ENCODE data around the gene HJURP.

The HJURP gene

GRCh38 chr2:233795735-233796171 is 58.6 kb downstream of the HJURP start:
- no peak for DNase-seq (ENCODE audit: extremely low read depth, insufficient read length)
- TF ChIP-seq, protein P1, sequence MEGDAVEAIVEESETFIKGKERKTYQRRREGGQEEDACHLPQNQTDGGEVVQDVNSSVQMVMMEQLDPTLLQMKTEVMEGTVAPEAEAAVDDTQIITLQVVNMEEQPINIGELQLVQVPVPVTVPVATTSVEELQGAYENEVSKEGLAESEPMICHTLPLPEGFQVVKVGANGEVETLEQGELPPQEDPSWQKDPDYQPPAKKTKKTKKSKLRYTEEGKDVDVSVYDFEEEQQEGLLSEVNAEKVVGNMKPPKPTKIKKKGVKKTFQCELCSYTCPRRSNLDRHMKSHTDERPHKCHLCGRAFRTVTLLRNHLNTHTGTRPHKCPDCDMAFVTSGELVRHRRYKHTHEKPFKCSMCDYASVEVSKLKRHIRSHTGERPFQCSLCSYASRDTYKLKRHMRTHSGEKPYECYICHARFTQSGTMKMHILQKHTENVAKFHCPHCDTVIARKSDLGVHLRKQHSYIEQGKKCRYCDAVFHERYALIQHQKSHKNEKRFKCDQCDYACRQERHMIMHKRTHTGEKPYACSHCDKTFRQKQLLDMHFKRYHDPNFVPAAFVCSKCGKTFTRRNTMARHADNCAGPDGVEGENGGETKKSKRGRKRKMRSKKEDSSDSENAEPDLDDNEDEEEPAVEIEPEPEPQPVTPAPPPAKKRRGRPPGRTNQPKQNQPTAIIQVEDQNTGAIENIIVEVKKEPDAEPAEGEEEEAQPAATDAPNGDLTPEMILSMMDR (IDR thresholded peaks at IDR 0.05; ENCODE audit: insufficient read depth, low read length, poor library complexity, severe bottlenecking), result no peak
- no peaks in the 10 kb centered on the region for H3K36me3 ChIP-seq (ENCODE audit: control insufficient read depth, insufficient read depth, low read length)
- H3K27me3 ChIP-seq (replicated peaks; ENCODE audit: control insufficient read depth, insufficient read depth, low read length), result no peaks in the 10 kb centered on the region; the same call in 1 of the 2 replicates
- no peak overlapping the region for H3K4me3 ChIP-seq (replicated peaks; ENCODE audit: low read depth, low read length)

DNA sequence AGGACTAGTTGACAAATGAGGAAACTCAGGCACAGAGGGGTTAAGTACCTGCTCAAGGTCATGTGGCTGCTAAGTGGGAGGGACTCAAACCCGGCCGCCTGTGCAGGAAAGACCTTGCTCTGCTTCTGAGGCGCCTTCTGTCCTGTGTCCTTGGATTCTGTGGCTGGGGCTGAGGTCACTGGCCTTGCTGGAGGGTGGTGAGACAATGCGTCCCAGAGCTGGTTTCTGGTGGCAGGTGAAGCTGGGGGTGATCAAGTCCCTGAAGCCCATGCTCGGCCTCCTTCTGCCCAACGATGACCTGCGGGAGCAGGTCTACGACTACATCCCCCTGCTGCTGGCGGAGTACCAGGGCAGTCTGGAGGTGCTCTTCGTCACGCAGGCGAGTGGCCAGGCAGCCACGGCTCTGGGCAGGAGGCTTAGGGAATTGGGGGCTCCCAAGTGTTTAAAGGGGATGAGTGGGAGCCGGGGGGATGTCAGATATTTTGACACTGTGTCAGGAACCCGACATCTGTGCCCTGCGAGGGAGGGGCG is 60.1 kb downstream of the HJURP start:
- no peaks in the 10 kb centered on the region for H3K36me3 ChIP-seq (ENCODE audit: control insufficient read depth, insufficient read depth, low read length)
- no peak overlapping the region for H3K4me3 ChIP-seq (replicated peaks; ENCODE audit: low read depth, low read length)
- TF ChIP-seq, protein P1 (IDR thresholded peaks at IDR 0.05; ENCODE audit: insufficient read depth, low read length, poor library complexity, severe bottlenecking), result no peak
- no peak for DNase-seq (ENCODE audit: extremely low read depth, insufficient read length)
- H3K27me3 ChIP-seq (replicated peaks; ENCODE audit: control insufficient read depth, insufficient read depth, low read length), result no peaks in the 10 kb centered on the region; the same call in 1 of the 2 replicates

DNA sequence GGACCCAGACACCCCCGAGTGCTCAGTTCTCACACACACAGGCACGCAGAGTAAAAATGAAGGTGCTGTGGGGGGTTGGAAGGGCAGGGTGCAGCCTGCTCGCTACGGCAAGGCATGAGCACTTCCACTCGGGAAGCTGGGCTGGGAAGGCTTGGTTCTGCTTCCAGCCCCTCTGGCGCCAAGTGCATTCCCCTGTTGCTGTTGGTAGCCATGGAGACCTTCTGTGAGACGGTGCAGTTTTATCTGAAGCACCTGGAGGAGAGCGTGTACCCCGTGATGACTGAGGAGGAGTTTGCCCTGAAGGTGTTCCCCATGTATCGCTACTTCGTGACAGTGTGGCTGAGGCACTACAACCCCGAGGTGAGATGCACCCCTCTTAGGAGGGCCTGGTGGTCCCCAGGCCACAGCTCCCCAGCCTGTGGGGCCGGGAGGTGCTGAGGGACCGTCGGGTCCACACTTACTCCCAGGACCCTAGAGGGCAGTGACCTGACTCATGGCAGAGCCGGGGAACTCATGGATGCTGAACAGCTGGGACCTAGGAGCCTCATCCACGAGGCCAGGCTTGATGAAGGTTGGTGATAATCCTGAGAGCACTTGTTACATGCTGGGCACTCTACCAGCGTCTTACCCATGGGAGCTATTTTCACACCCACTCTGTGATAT is 60.7 kb downstream of the HJURP start:
- no peak for DNase-seq (ENCODE audit: extremely low read depth, insufficient read length)
- no peak overlapping the region for H3K4me3 ChIP-seq (replicated peaks; ENCODE audit: low read depth, low read length)

DNA sequence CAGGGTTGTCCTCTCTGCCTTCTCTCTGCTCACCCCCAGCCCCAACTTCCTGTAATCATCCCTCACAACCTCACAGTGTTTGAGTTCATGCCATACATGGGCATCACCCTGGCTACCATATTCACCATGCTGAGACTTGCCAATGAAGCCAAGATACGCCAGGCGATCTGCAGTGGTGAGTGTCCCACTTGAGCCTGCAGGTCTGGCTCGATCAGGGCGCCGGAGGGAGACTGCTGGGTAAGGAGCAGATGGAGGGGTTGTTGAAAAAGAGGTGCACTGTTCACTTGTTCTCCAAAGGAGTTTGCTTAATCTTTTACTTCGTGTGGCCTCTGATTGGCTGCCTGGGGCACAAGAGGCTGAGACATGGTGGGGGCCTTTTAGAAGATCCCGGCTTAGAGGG is 61.6 kb downstream of the HJURP start:
- Histone ChIP-seq H3K4me3 (replicated peaks; ENCODE audit: low read depth, low read length) (no peak overlapping the region), H3K36me3 (ENCODE audit: control insufficient read depth, insufficient read depth, low read length) (no peaks in the 10 kb centered on the region), H3K27me3 (replicated peaks; ENCODE audit: control insufficient read depth, insufficient read depth, low read length) (no peaks in the 10 kb centered on the region; the same call in 1 of the 2 replicates)
- no peak for DNase-seq (ENCODE audit: extremely low read depth, insufficient read length)
- TF ChIP-seq, protein P1 (IDR thresholded peaks at IDR 0.05; ENCODE audit: insufficient read depth, low read length, poor library complexity, severe bottlenecking), result no peak

More for the DNA sequence above, 60.7 kb downstream of the HJURP start:
- Histone ChIP-seq H3K27me3 (replicated peaks; ENCODE audit: control insufficient read depth, insufficient read depth, low read length) (no peaks in the 10 kb centered on the region; the same call in 1 of the 2 replicates), H3K36me3 (ENCODE audit: control insufficient read depth, insufficient read depth, low read length) (no peaks in the 10 kb centered on the region)
- TF ChIP-seq, protein P1 (IDR thresholded peaks at IDR 0.05; ENCODE audit: insufficient read depth, low read length, poor library complexity, severe bottlenecking), result no peak

- no peak overlapping the region for H3K4me3 ChIP-seq (replicated peaks; ENCODE audit: low read depth, low read length)
- H3K36me3 ChIP-seq (ENCODE audit: control insufficient read depth, insufficient read depth, low read length), result no peaks in the 10 kb centered on the region
- H3K27me3 ChIP-seq (replicated peaks; ENCODE audit: control insufficient read depth, insufficient read depth, low read length), result no peaks in the 10 kb centered on the region; the same call in 1 of the 2 replicates
- TF ChIP-seq, protein P1 (IDR thresholded peaks at IDR 0.05; ENCODE audit: insufficient read depth, low read length, poor library complexity, severe bottlenecking), result no peak
- DNase-seq (ENCODE audit: extremely low read depth, insufficient read length), result no peak
Observed at GRCh38 chr2:233791883-233792329, 62.4 kb downstream of the HJURP start.

All from GM06990 (cell line).